HL-60 (cell line): ENCODE data around the gene ACTR8.

Experiments
- CTCF ChIP-seq: IDR thresholded peaks from one replicate; pipeline ENCODE4 v1.5.1; 2011; ENCODE audit warnings: low read length, control low read depth, inconsistent platforms; ENCODE audit not compliant: insufficient read depth
- GABPA ChIP-seq: IDR thresholded peaks from 2 replicates; pipeline ENCODE4 v1.6.1; 2012; ENCODE audit warnings: low read depth
- POLR2AphosphoS5 ChIP-seq: IDR thresholded peaks from 2 replicates; pipeline ENCODE4 v1.6.1; 2012; ENCODE audit warnings: low read depth
- REST ChIP-seq: IDR thresholded peaks from 2 replicates; pipeline ENCODE4 v1.6.1; 2012; ENCODE audit warnings: low read depth; ENCODE audit not compliant: insufficient replicate concordance
- SPI1 ChIP-seq: IDR thresholded peaks from 2 replicates; pipeline ENCODE4 v1.6.1; 2012; ENCODE audit warnings: low read depth, mild to moderate bottlenecking, borderline replicate concordance

- TF ChIP-seq CTCF: no peak
- no peak for TF ChIP-seq REST
- TF ChIP-seq POLR2AphosphoS5: no peak
- TF ChIP-seq GABPA: no peak
- TF ChIP-seq SPI1: no peak
Measured at GRCh38 chr3:53819163-53819868, 62.6 kb downstream of the ACTR8 start.
